Astrocyte (in vitro differentiated cells and primary cell): ENCODE data around the gene TRIM56. TPM values are rescaled to one million over a fixed set of nuclear protein-coding genes. Genes with fewer than 3 reads are reported as not detected.
A peak's percentile ranks its signal among the peaks of the same experiment; 100 is the strongest.
"Not testable (repeated sequence)": the region's sequence is repeated elsewhere in the genome, so short reads cannot be mapped to it uniquely, and the experiment has no call there.

Experiments
- DNase-seq: peaks from one replicate; pipeline ENCODE4 v3.0.0-alpha.2; 2010; ENCODE audit warnings: low read depth
- FAIRE-seq: peaks from 2 replicates; lab custom pipeline; 2011; peaks lifted over from hg19 to GRCh38; lab: Jason Lieb, UNC
- H2AFZ ChIP-seq: 2 replicates; pipeline ENCODE4 v1.6.0; 2012; ENCODE audit warnings: low read depth, low read length, inconsistent platforms
- H3K27ac ChIP-seq: 2 replicates; pipeline ENCODE4 v1.5.1; 2011; ENCODE audit warnings: low read depth, low read length, inconsistent platforms
- H3K27me3 ChIP-seq: 2 replicates; pipeline ENCODE4 v1.6.0; 2011; ENCODE audit warnings: low read length, inconsistent platforms; ENCODE audit not compliant: insufficient read depth
- H3K36me3 ChIP-seq: 2 replicates; pipeline ENCODE4 v1.5.1; 2011; ENCODE audit warnings: low read length, inconsistent platforms; ENCODE audit not compliant: insufficient read depth
- H3K4me1 ChIP-seq: 2 replicates; pipeline ENCODE4 v1.5.1; 2011; ENCODE audit warnings: low read length, inconsistent platforms; ENCODE audit not compliant: insufficient read depth
- H3K4me2 ChIP-seq: 2 replicates; pipeline ENCODE4 v1.6.0; 2012; ENCODE audit warnings: low read length, inconsistent platforms
- H3K4me3 ChIP-seq: 2 replicates; pipeline ENCODE4 v1.5.1; 2011; ENCODE audit warnings: low read depth, mild to moderate bottlenecking, low read length, inconsistent platforms; ENCODE audit not compliant: insufficient read depth
- H3K79me2 ChIP-seq: 2 replicates; pipeline ENCODE4 v1.6.0; 2012; ENCODE audit warnings: mild to moderate bottlenecking, low read length, inconsistent platforms; ENCODE audit not compliant: insufficient read depth
- H3K9ac ChIP-seq: 2 replicates; pipeline ENCODE4 v1.6.0; 2012; ENCODE audit warnings: mild to moderate bottlenecking, low read length, inconsistent platforms
- H3K9me3 ChIP-seq: 2 replicates; pipeline ENCODE4 v1.5.1; 2012; ENCODE audit warnings: low read depth, mild to moderate bottlenecking, low read length, inconsistent platforms; ENCODE audit not compliant: insufficient read depth
- H4K20me1 ChIP-seq: 2 replicates; pipeline ENCODE4 v1.6.0; 2012; ENCODE audit warnings: low read length, inconsistent platforms; ENCODE audit not compliant: insufficient read depth
- H3K27ac Mint-ChIP-seq: one replicate; pipeline ENCODE4 v1.8.0; 2021; ENCODE audit warnings: mild to moderate bottlenecking, mixed read lengths; ENCODE audit not compliant: unreplicated experiment
- H3K27me3 Mint-ChIP-seq: one replicate; pipeline ENCODE4 v1.8.0; 2021; ENCODE audit warnings: low read depth, mixed read lengths; ENCODE audit not compliant: unreplicated experiment
- H3K36me3 Mint-ChIP-seq: one replicate; pipeline ENCODE4 v1.8.0; 2021; ENCODE audit warnings: low read depth, mixed read lengths; ENCODE audit not compliant: unreplicated experiment
- H3K4me1 Mint-ChIP-seq: one replicate; pipeline ENCODE4 v1.8.0; 2021; ENCODE audit warnings: low read depth, mixed read lengths; ENCODE audit not compliant: unreplicated experiment
- H3K4me3 Mint-ChIP-seq: one replicate; pipeline ENCODE4 v1.8.0; 2021; ENCODE audit warnings: mild to moderate bottlenecking, moderate library complexity, mixed read lengths; ENCODE audit not compliant: unreplicated experiment
- H3K9me3 Mint-ChIP-seq: one replicate; pipeline ENCODE4 v1.8.0; 2021; ENCODE audit warnings: mild to moderate bottlenecking, mixed read lengths; ENCODE audit not compliant: unreplicated experiment
- EZH2 ChIP-seq: IDR thresholded peaks from 2 replicates; pipeline ENCODE4 v1.6.1; 2012; ENCODE audit warnings: mild to moderate bottlenecking, low read length, inconsistent platforms; ENCODE audit not compliant: insufficient read depth
- total RNA-seq: library from RNA; stranded (reverse); gene quantifications from 2 replicates; pipeline ENCODE4 v1.2.1, GENCODE V29; 2021
- TF ChIP-seq, protein P1 (sequence below): IDR thresholded peaks from 2 replicates; pipeline ENCODE4 v1.5.1; 2011; ENCODE audit warnings: low read depth, mild to moderate bottlenecking, inconsistent platforms, low read length, moderate library complexity; ENCODE audit not compliant: insufficient read depth

The TRIM56 gene
- total RNA-seq, 1 donor from 2014 or later: 24.2 TPM

DNA sequence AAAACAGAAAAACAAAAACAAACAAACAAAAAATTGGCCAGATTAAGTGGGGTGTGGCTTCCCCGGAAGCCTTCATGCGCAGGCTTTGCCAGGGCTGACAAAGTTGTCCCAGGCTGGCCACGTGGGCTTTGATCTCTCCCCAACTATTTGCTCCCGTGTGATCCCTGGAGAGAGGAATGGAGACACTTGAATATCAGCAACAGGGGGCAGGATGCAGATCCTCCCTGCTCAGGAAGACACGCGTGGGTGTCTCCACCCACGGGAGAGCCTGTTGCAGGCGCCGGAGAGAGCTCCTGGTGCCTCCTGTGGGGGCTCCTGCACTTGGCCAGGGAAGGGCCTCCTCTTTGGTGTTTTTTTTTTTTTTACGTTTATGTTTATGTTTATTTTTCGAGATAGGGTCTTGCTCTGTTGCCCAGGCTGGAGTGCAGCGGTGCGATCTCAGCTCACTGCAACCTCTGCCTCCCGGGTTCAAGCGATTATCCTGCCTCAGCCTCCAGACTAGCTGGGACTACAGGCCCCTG lies 19.0 kb downstream of the TRIM56 start:
- no peaks in the 10 kb centered on the region for H3K27me3 Mint-ChIP-seq
- H3K4me3 ChIP-seq: no peak overlapping the region
- peaks cover 45% of the 10 kb centered on the region for H3K4me1 Mint-ChIP-seq
- H3K27ac ChIP-seq: no peak overlapping the region
- no peaks in the 10 kb centered on the region for H4K20me1 ChIP-seq
- DNase-seq: no peak
- no peak overlapping the region for H2AFZ ChIP-seq
- no peak overlapping the region for H3K9ac ChIP-seq
- H3K4me3 Mint-ChIP-seq: no peak overlapping the region
- H3K79me2 ChIP-seq: peaks cover 7% of the 10 kb centered on the region
- H3K4me2 ChIP-seq: no peak overlapping the region
- no peaks in the 10 kb centered on the region for H3K27me3 ChIP-seq
- TF ChIP-seq EZH2: no peak
- TF ChIP-seq, protein P1, sequence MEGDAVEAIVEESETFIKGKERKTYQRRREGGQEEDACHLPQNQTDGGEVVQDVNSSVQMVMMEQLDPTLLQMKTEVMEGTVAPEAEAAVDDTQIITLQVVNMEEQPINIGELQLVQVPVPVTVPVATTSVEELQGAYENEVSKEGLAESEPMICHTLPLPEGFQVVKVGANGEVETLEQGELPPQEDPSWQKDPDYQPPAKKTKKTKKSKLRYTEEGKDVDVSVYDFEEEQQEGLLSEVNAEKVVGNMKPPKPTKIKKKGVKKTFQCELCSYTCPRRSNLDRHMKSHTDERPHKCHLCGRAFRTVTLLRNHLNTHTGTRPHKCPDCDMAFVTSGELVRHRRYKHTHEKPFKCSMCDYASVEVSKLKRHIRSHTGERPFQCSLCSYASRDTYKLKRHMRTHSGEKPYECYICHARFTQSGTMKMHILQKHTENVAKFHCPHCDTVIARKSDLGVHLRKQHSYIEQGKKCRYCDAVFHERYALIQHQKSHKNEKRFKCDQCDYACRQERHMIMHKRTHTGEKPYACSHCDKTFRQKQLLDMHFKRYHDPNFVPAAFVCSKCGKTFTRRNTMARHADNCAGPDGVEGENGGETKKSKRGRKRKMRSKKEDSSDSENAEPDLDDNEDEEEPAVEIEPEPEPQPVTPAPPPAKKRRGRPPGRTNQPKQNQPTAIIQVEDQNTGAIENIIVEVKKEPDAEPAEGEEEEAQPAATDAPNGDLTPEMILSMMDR: no peak
- peaks cover 2% of the 10 kb centered on the region for H3K9me3 Mint-ChIP-seq
- FAIRE-seq: no peak
- H3K36me3 ChIP-seq: no peaks in the 10 kb centered on the region
- no peaks in the 10 kb centered on the region for H3K36me3 Mint-ChIP-seq
- peaks cover 37% of the 10 kb centered on the region for H3K4me1 ChIP-seq
- no peaks in the 10 kb centered on the region for H3K9me3 ChIP-seq
- no peak overlapping the region for H3K27ac Mint-ChIP-seq

DNA sequence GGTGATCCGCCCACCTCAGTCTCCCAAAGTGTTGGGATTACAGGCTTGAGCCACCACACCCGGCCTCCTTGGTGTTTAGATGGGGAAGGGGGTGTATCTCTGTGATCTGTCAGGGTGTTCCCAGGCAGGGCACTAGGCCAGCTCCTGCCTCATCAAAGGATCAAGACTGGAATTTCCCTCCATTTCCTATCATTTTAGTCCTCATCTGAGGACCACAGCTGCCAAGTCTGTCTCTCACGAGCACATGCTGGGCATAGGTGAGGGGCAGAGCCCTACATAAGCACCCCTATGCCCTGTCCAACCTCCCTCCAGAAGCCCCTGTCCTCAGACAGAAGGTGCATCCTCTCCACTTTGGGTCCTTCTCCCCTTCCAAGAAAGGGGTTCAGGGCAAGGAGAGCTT lies 19.5 kb downstream of the TRIM56 start:
- Histone ChIP-seq H3K79me2 (peaks cover 7% of the 10 kb centered on the region), H3K9me3 (no peaks in the 10 kb centered on the region), H3K4me3 (no peak overlapping the region), H2AFZ (no peak overlapping the region), H3K27ac (no peak overlapping the region), H3K4me1 (peaks cover 31% of the 10 kb centered on the region), H3K27me3 (no peaks in the 10 kb centered on the region), H3K36me3 (no peaks in the 10 kb centered on the region), H4K20me1 (no peaks in the 10 kb centered on the region), H3K9ac (peak overlapping the region; percentile 14), H3K4me2 (no peak overlapping the region)
- TF ChIP-seq EZH2: no peak
- peaks cover 42% of the 10 kb centered on the region for H3K4me1 Mint-ChIP-seq
- no peaks in the 10 kb centered on the region for H3K27me3 Mint-ChIP-seq
- DNase-seq (no peak), FAIRE-seq (no peak)
- H3K36me3 Mint-ChIP-seq: no peaks in the 10 kb centered on the region
- no peak overlapping the region for H3K27ac Mint-ChIP-seq
- H3K9me3 Mint-ChIP-seq: peaks cover 2% of the 10 kb centered on the region
- no peak overlapping the region for H3K4me3 Mint-ChIP-seq

DNA sequence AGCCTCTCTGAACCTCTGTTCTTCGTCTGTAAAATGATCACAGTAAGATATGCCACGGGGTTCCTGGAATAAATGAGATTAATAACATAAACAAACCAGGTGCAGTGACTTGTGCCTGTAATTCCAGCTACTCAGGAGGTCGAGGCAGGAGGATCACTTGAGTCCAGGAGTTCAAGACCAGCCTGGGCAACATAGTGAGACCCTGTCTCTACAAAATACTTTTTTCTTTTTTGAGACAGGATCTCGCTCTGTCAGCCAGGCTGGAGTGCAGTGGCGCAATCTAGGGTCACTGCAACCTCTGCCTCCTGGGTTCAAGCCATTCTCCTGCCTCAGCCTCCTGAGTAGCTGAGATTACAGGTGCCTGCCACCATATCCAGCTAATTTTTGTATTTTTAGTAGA lies 20.0 kb downstream of the TRIM56 start:
- not testable (repeated sequence) for H3K9me3 Mint-ChIP-seq, H3K36me3 Mint-ChIP-seq, H3K79me2 ChIP-seq, H3K27ac ChIP-seq, H3K9me3 ChIP-seq, H3K9ac ChIP-seq, FAIRE-seq, H3K27me3 Mint-ChIP-seq, H3K4me3 ChIP-seq, DNase-seq, H3K4me3 Mint-ChIP-seq, H3K36me3 ChIP-seq, H3K27me3 ChIP-seq, H2AFZ ChIP-seq, H4K20me1 ChIP-seq, H3K4me2 ChIP-seq, H3K27ac Mint-ChIP-seq
- peaks cover 38% of the 10 kb centered on the region for H3K4me1 Mint-ChIP-seq
- peaks cover 29% of the 10 kb centered on the region for H3K4me1 ChIP-seq
